ENCODE results near the gene CABCOCO1.

- TF ChIP-seq, protein P1, sequence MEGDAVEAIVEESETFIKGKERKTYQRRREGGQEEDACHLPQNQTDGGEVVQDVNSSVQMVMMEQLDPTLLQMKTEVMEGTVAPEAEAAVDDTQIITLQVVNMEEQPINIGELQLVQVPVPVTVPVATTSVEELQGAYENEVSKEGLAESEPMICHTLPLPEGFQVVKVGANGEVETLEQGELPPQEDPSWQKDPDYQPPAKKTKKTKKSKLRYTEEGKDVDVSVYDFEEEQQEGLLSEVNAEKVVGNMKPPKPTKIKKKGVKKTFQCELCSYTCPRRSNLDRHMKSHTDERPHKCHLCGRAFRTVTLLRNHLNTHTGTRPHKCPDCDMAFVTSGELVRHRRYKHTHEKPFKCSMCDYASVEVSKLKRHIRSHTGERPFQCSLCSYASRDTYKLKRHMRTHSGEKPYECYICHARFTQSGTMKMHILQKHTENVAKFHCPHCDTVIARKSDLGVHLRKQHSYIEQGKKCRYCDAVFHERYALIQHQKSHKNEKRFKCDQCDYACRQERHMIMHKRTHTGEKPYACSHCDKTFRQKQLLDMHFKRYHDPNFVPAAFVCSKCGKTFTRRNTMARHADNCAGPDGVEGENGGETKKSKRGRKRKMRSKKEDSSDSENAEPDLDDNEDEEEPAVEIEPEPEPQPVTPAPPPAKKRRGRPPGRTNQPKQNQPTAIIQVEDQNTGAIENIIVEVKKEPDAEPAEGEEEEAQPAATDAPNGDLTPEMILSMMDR (IDR thresholded peaks at IDR 0.05; ENCODE audit: borderline replicate concordance, extremely low read depth, low read length, poor library complexity, severe bottlenecking): no peak
- no peak for TF ChIP-seq EZH2 (IDR thresholded peaks at IDR 0.05; ENCODE audit: borderline replicate concordance, low read depth, low read length, severe bottlenecking)
These were observed 19.6 kb downstream of the CABCOCO1 start for GRCh38 chr10:61682323-61682722.

All from DND-41 (cell line).